ENCODE results near the gene SCAF4.

DNA sequence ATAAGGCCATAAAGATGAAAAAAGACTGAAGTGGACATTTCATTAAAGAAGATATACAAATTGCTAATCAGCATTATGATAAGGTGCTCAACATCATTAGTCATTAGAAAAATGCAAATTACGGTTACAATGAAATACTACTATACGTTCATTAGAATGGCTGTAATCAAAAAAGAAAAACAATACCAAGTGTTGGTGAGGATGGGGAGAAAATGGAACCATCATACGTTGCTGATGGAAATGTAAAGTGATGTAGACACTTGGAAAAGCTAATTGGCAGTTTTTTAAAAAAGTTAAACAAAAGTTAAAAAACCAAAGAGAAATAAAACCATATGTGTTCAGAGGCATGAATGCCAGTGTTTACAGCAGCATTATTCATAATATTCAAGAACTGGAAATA, 81.0 kb downstream of the SCAF4 start:
- TF ChIP-seq, protein P1, sequence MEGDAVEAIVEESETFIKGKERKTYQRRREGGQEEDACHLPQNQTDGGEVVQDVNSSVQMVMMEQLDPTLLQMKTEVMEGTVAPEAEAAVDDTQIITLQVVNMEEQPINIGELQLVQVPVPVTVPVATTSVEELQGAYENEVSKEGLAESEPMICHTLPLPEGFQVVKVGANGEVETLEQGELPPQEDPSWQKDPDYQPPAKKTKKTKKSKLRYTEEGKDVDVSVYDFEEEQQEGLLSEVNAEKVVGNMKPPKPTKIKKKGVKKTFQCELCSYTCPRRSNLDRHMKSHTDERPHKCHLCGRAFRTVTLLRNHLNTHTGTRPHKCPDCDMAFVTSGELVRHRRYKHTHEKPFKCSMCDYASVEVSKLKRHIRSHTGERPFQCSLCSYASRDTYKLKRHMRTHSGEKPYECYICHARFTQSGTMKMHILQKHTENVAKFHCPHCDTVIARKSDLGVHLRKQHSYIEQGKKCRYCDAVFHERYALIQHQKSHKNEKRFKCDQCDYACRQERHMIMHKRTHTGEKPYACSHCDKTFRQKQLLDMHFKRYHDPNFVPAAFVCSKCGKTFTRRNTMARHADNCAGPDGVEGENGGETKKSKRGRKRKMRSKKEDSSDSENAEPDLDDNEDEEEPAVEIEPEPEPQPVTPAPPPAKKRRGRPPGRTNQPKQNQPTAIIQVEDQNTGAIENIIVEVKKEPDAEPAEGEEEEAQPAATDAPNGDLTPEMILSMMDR (IDR thresholded peaks at IDR 0.05): no peak
- TF ChIP-seq POLR2A (IDR thresholded peaks at IDR 0.05; ENCODE audit: low read depth): no peak

Measured in esophagus muscularis mucosa (tissue), 3 donors.